ENCODE measurements around the gene ANXA11. TPM values are rescaled to one million over a fixed set of nuclear protein-coding genes. Genes with fewer than 3 reads are reported as not detected.

ANXA11 gene
- total RNA-seq, 1 experiment from 2014 or later = 66.1 TPM

DNA sequence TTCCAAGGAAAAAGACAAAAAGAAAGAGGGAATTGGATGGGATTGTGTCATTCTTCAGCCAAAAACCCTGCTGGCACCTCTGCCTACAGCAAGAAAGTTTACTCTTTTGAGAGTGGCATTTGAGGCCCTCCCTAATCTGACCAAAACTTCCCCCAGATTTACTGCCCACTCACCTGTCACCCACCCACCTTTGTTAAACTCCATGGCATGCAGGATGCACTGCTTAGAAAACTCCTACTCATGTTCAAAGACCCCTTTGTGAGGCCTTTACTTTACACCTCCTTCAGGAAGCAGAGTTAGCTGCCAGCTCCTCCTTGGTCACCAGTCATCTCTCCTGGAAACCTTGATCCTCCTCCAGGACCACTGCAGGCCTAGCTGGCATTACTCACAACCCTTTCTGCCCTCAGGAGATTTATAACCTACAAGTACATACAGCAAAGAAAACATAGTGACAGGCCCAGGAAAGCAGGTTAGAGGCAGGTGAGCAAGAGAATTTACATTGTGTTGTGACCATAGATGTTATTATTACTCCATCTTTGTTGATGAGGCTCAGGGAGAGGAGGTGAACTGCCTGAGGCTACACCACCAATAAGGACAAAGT, 83.1 kb downstream of the ANXA11 start:
- DNase-seq (ENCODE audit: extremely low read depth, low read depth) = no peak

DNA sequence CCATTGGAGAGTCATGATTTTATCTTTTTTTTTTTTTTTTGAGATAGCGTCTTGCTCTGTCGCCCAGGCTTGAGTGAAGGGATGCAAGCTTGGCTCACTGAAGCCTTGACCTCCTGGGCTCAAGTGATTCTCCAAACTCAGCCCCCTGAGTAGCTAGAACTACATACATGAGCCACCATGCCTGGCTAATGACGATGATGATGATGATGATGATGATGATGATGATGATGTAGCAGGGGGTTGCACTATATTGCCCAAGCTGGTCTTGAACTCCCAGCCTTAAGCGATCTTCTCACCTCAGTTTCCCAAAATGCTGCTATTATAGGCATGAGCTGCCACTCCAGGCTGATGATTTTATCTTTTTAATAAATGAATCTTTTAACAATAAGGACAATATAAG, 86.7 kb downstream of the ANXA11 start:
- DNase-seq (ENCODE audit: extremely low read depth, low read depth) = no peak

DNA sequence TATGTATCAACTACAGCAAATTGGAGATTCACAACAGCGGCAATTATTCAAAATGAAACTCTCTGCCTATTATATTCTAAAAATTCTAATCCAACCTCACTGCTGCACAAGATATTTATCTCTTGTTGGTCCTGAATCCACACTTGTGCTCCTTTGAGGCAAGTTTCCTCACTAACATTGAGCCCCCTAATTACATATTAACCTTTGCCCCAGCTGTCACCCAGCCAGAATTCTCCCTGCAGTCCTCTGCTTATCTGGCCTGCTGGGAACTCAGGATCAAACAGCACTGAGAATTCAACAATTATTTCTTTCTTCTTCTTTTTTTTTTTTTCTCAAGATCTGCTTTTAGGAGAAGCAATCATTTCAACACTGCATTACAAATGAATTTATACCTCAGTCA, 94.4 kb downstream of the ANXA11 start:
- no peak for DNase-seq (ENCODE audit: extremely low read depth, low read depth)

GRCh38 chr10:80108576-80109239, 96.6 kb downstream of the ANXA11 start:
- no peak for DNase-seq (ENCODE audit: extremely low read depth, low read depth)

- no peak for DNase-seq (ENCODE audit: extremely low read depth, low read depth)
Observed at GRCh38 chr10:80104066-80104926, 101.0 kb downstream of the ANXA11 start.

Small RNA genes within 50 kb of the gene (small RNA-seq; reads per million reads assigned to genes)
- gene RPS12P2 = 0 reads per million in 2 experiments

Other genes with a start within 250 kb of the ANXA11 start
- 31.6 and 41.9 TPM in 2 replicates for gene TMEM254, start 126.9 kb downstream of the ANXA11 start, total RNA-seq (2014; rRNA removed; shearing (Covaris generic))
- not detected in 2 replicates for gene PLAC9, start 72.8 kb downstream of the ANXA11 start, total RNA-seq (2014; rRNA removed; shearing (Covaris generic))
- 0.02 and 0.61 TPM in 2 replicates for gene MAT1A, start 84.1 kb upstream of the ANXA11 start, total RNA-seq (2014; rRNA removed; shearing (Covaris generic))
- gene DYDC1, start 151.2 kb upstream of the ANXA11 start, total RNA-seq (2014; rRNA removed; shearing (Covaris generic)) = not detected in 2 replicates
- gene DYDC2, start 151.2 kb upstream of the ANXA11 start, total RNA-seq (2014; rRNA removed; shearing (Covaris generic)) = not detected in 2 replicates
- gene PRXL2A, start 203.0 kb upstream of the ANXA11 start, total RNA-seq (2014; rRNA removed; shearing (Covaris generic)) = 22.6 and 26.9 TPM in 2 replicates
- 14.2 and 17.3 TPM in 2 replicates for gene TSPAN14, start 248.8 kb upstream of the ANXA11 start, total RNA-seq (2014; rRNA removed; shearing (Covaris generic))